ACHN (cell line): ENCODE results near the gene PLSCR5.

Experiments used
- DNase-seq: peaks from one replicate; pipeline ENCODE4 v3.0.0-alpha.2; 2015
- in situ Hi-C: cut with HindIII; loops from 2 replicates; pipeline ENCODE4 v1.10.0; 2017; ENCODE audit warnings: low sequenced_read_pairs, low pct_ligation_motif_present, low pct_unique_long_range_greater_than_20kb

PLSCR5 gene

GRCh38 chr3:146550743-146551510 is 54.2 kb downstream of the PLSCR5 start:
- in situ Hi-C loops, result no loop called here
- DNase-seq, result peak; percentile 68

- peak; percentile 10 for DNase-seq
- in situ Hi-C loops, result no loop called here
These were observed 55.0 kb downstream of the PLSCR5 start for GRCh38 chr3:146550070-146550615.

- no peak for DNase-seq
- in situ Hi-C loops, result no loop called here
These were observed 57.8 kb downstream of the PLSCR5 start for GRCh38 chr3:146547235-146547835.

GRCh38 chr3:146546366-146546965 is 58.7 kb downstream of the PLSCR5 start:
- no peak for DNase-seq
- in situ Hi-C loops, result no loop called here

- no peak for DNase-seq
- in situ Hi-C loops, result no loop called here
These were observed 60.1 kb downstream of the PLSCR5 start for GRCh38 chr3:146544929-146545528.

GRCh38 chr3:146544002-146544928 is 60.9 kb downstream of the PLSCR5 start, which contains the start of gene PLSCR1:
Gene PLSCR1 (minus strand): TSS chr3:146544607. CDS start chr3:146536552, 8,055 bp downstream.
- in situ Hi-C loops, result no loop called here
- peak; percentile 94 for DNase-seq

GRCh38 chr3:146543461-146544001 is 61.6 kb downstream of the PLSCR5 start:
- in situ Hi-C loops, result no loop called here
- peak; percentile 22 for DNase-seq

- no peak for DNase-seq
- in situ Hi-C loops, result no loop called here
These were observed 62.2 kb downstream of the PLSCR5 start for GRCh38 chr3:146542978-146543377.

GRCh38 chr3:146542179-146542578 is 63.0 kb downstream of the PLSCR5 start:
- no peak for DNase-seq
- in situ Hi-C loops, result no loop called here

GRCh38 chr3:146540978-146541377 is 64.2 kb downstream of the PLSCR5 start:
- in situ Hi-C loops, result no loop called here

GRCh38 chr3:146540236-146540635 is 64.9 kb downstream of the PLSCR5 start:
- DNase-seq, result no peak
- in situ Hi-C loops, result no loop called here

More at GRCh38 chr3:146540978-146541377, 64.2 kb downstream of the PLSCR5 start:
- DNase-seq, result no peak

GRCh38 chr3:146539315-146539714 is 65.8 kb downstream of the PLSCR5 start:
- no peak for DNase-seq

GRCh38 chr3:146537603-146538002 is 67.5 kb downstream of the PLSCR5 start:
- in situ Hi-C loops, result no loop called here
- no peak for DNase-seq

More at GRCh38 chr3:146539315-146539714, 65.8 kb downstream of the PLSCR5 start:
- in situ Hi-C loops, result no loop called here

GRCh38 chr3:146536681-146537080 is 68.5 kb downstream of the PLSCR5 start:
- in situ Hi-C loops, result no loop called here
- no peak for DNase-seq
